ENCODE measurements around the gene MYO1F.

The MYO1F gene

GRCh38 chr19:8490395-8490760 lies 86.9 kb downstream of the MYO1F start:
- DNase-seq (ENCODE audit: low read depth): no peak

- no peak for DNase-seq (ENCODE audit: low read depth)
Measured at GRCh38 chr19:8489561-8490394, 87.5 kb downstream of the MYO1F start.

GRCh38 chr19:8488365-8488764 lies 88.9 kb downstream of the MYO1F start:
- DNase-seq (ENCODE audit: low read depth): no peak

- DNase-seq (ENCODE audit: low read depth): no peak
Measured at GRCh38 chr19:8487137-8487851, 89.9 kb downstream of the MYO1F start.

- DNase-seq (ENCODE audit: low read depth): no peak
Measured at GRCh38 chr19:8486661-8487136, 90.5 kb downstream of the MYO1F start.

GRCh38 chr19:8485561-8486371 lies 91.5 kb downstream of the MYO1F start:
- no peak for DNase-seq (ENCODE audit: low read depth)

- DNase-seq (ENCODE audit: low read depth): no peak
Measured at GRCh38 chr19:8484331-8484894, 92.8 kb downstream of the MYO1F start.

- no peak for DNase-seq (ENCODE audit: low read depth)
Measured at GRCh38 chr19:8483165-8483564, 94.1 kb downstream of the MYO1F start.

GRCh38 chr19:8482696-8483095 lies 94.5 kb downstream of the MYO1F start:
- no peak for DNase-seq (ENCODE audit: low read depth)

GRCh38 chr19:8481616-8482015 lies 95.6 kb downstream of the MYO1F start:
- no peak for DNase-seq (ENCODE audit: low read depth)

- DNase-seq (ENCODE audit: low read depth): no peak
Measured at GRCh38 chr19:8481201-8481600, 96.0 kb downstream of the MYO1F start.

- DNase-seq (ENCODE audit: low read depth): no peak
Measured at GRCh38 chr19:8478598-8478997, 98.6 kb downstream of the MYO1F start.

- DNase-seq (ENCODE audit: low read depth): no peak
Measured at GRCh38 chr19:8477889-8478288, 99.4 kb downstream of the MYO1F start.

GRCh38 chr19:8476524-8476923 lies 100.7 kb downstream of the MYO1F start:
- DNase-seq (ENCODE audit: low read depth): no peak

- DNase-seq (ENCODE audit: low read depth): no peak
Measured at GRCh38 chr19:8475005-8475404, 102.2 kb downstream of the MYO1F start.

- DNase-seq (ENCODE audit: low read depth): no peak
Measured at GRCh38 chr19:8473648-8474476, 103.4 kb downstream of the MYO1F start.
